ENCODE measurements around the gene FKBP2. TPM values are rescaled to one million over a fixed set of nuclear protein-coding genes. Genes with fewer than 3 reads are reported as not detected.

Gene FKBP2
- total RNA-seq, 1 experiment from 2014 or later = 84.2 TPM

GRCh38 chr11:64241241-64241490 lies 271 bp downstream of the FKBP2 start:
- Histone ChIP-seq H3K27ac (peak overlapping the region; percentile 97), H3K4me3 (peak overlapping the region; percentile 90), H3K4me1 (replicated peaks; ENCODE audit: insufficient read depth) (peaks cover 43% of the 10 kb centered on the region), H3K9me3 (ENCODE audit: insufficient read depth, low read depth) (no peaks in the 10 kb centered on the region), H3K4me2 (peak overlapping the region; percentile 95), H3F3A (ENCODE audit: insufficient read depth, low read depth) (peaks cover 64% of the 10 kb centered on the region), H3K79me2 (ENCODE audit: low read depth) (peaks cover 45% of the 10 kb centered on the region), H3K9me2 (ENCODE audit: insufficient read depth) (no peaks in the 10 kb centered on the region), H2AFZ (peak overlapping the region; percentile 69), H3K27me3 (ENCODE audit: insufficient read depth, low read depth) (no peaks in the 10 kb centered on the region), H3K36me3 (ENCODE audit: low read depth) (peaks cover 10% of the 10 kb centered on the region), H4K20me1 (ENCODE audit: insufficient read depth) (0 out of 2 replicates have a peak, but pooled peaks cover 6% of the 10 kb centered on the region)
- TF ChIP-seq CTCF (conservative IDR thresholded peaks at IDR 0.05) = no peak
- TF ChIP-seq EZH2 (IDR thresholded peaks at IDR 0.05; ENCODE audit: low read depth) = no peak
- peak; percentile 92 to 100 for DNase-seq
- POLR2A ChIA-PET (ENCODE audit: unreplicated experiment) = interaction anchor here (0.6 to 1.0 kb wide), 9 partner anchors 8 to 1617 kb away, joined by 3 to 17 read pairs (median 3); partner anchors contain the start of gene PRDX5
- intact Hi-C loops (cut with micrococcal nuclease; ENCODE audit: unreplicated experiment) = loop anchor here (1.0 to 2.0 kb wide), 3 partner anchors 29 to 76 kb away; partner anchors contain the start of genes ESRRA and TRMT112
- BruUV-seq (replicated peaks) = no TSS peak
- CTCF ChIA-PET = interaction anchor here (0.6 to 1.5 kb wide), 4 partner anchors 31 to 615 kb away, joined by 3 to 11 read pairs (median 6); no protein-coding TSS in a partner anchor

- Histone ChIP-seq H3K9me3 (ENCODE audit: insufficient read depth, low read depth) (no peaks in the 10 kb centered on the region), H4K20me1 (ENCODE audit: insufficient read depth) (0 out of 2 replicates have a peak, but pooled peaks cover 5% of the 10 kb centered on the region), H3K27me3 (ENCODE audit: insufficient read depth, low read depth) (no peaks in the 10 kb centered on the region), H3F3A (ENCODE audit: insufficient read depth, low read depth) (peaks cover 64% of the 10 kb centered on the region), H3K27ac (peak overlapping the region; percentile 36), H3K79me2 (ENCODE audit: low read depth) (peaks cover 45% of the 10 kb centered on the region), H3K9me2 (ENCODE audit: insufficient read depth) (no peaks in the 10 kb centered on the region), H3K4me3 (peak overlapping the region; percentile 90), H2AFZ (0 out of 2 replicates have a peak overlapping the region, but pooled peaks have one; percentile 30), H3K36me3 (ENCODE audit: low read depth) (peaks cover 10% of the 10 kb centered on the region), H3K4me2 (peak overlapping the region; percentile 72), H3K4me1 (replicated peaks; ENCODE audit: insufficient read depth) (peaks cover 43% of the 10 kb centered on the region)
- ChIA-PET CTCF (interaction anchor here (0.6 to 1.5 kb wide), 4 partner anchors 30 to 614 kb away, joined by 3 to 11 read pairs (median 6); no protein-coding TSS in a partner anchor), POLR2A (ENCODE audit: unreplicated experiment) (interaction anchor here (0.6 to 1.0 kb wide), 10 partner anchors 9 to 1618 kb away, joined by 3 to 17 read pairs (median 4); partner anchors contain the start of gene PRDX5)
- intact Hi-C loops (cut with micrococcal nuclease; ENCODE audit: unreplicated experiment) = loop anchor here (1.0 to 2.0 kb wide), 3 partner anchors 29 to 75 kb away; partner anchors contain the start of genes ESRRA and TRMT112
- TF ChIP-seq EZH2 (IDR thresholded peaks at IDR 0.05; ENCODE audit: low read depth) (no peak), CTCF (conservative IDR thresholded peaks at IDR 0.05) (no peak; the same call in 1 of the 2 replicates)
- BruUV-seq (replicated peaks) = no TSS peak
- DNase-seq = peak; percentile 67 to 76
Measured at GRCh38 chr11:64241491-64242374, 838 bp downstream of the FKBP2 start.

GRCh38 chr11:64243236-64243854 lies 2.5 kb downstream of the FKBP2 start:
- Histone ChIP-seq H3K27ac (no peak overlapping the region), H3K9me2 (ENCODE audit: insufficient read depth) (no peaks in the 10 kb centered on the region), H3F3A (ENCODE audit: insufficient read depth, low read depth) (peaks cover 71% of the 10 kb centered on the region), H3K4me1 (replicated peaks; ENCODE audit: insufficient read depth) (peaks cover 44% of the 10 kb centered on the region), H3K4me2 (peak overlapping the region; percentile 72), H4K20me1 (ENCODE audit: insufficient read depth) (0 out of 2 replicates have a peak, but pooled peaks cover 5% of the 10 kb centered on the region), H2AFZ (no peak overlapping the region), H3K36me3 (ENCODE audit: low read depth) (peaks cover 10% of the 10 kb centered on the region; the same call in 1 of the 2 replicates), H3K27me3 (ENCODE audit: insufficient read depth, low read depth) (no peaks in the 10 kb centered on the region), H3K79me2 (ENCODE audit: low read depth) (peaks cover 45% of the 10 kb centered on the region), H3K9me3 (ENCODE audit: insufficient read depth, low read depth) (no peaks in the 10 kb centered on the region), H3K4me3 (no peak overlapping the region)
- TF ChIP-seq CTCF (conservative IDR thresholded peaks at IDR 0.05) = no peak
- TF ChIP-seq EZH2 (IDR thresholded peaks at IDR 0.05; ENCODE audit: low read depth) = no peak
- no peak for DNase-seq
- ChIA-PET POLR2A (ENCODE audit: unreplicated experiment) (no interaction called here), CTCF (no interaction called here)
- TSS peak; percentile 3 for BruUV-seq (replicated peaks)
- intact Hi-C loops (cut with micrococcal nuclease; ENCODE audit: unreplicated experiment) = no loop called here
